ENCODE results near the gene JMJD8. TPM values are rescaled to one million over a fixed set of nuclear protein-coding genes. Genes with fewer than 3 reads are reported as not detected.

The JMJD8 gene
- total RNA-seq, 1 experiment from 2014 or later = 73.9 TPM

GRCh38 chr16:730666-731509 is 46.8 kb upstream of the JMJD8 start:
- intact Hi-C loops (cut with micrococcal nuclease; ENCODE audit: unreplicated experiment) (no loop called here), in situ Hi-C loops (cut with HindIII; ENCODE audit: low pct_unique_long_range_greater_than_20kb, low sequenced_read_pairs) (no loop called here)
- no peak overlapping the region for H3K4me3 ChIP-seq (ENCODE audit: low read depth in 2 of 2, low read length in 2 of 2)
- ATAC-seq (no peak), DNase-seq (ENCODE audit: low read depth, low spot score) (no peak)
- no TSS peak for BruUV-seq (replicated peaks)
- CTCF ChIA-PET = no interaction called here
- H3K27ac ChIP-seq (ENCODE audit: low read length) = no peak overlapping the region
- H3K36me3 ChIP-seq (ENCODE audit: control insufficient read depth, insufficient read depth, low read length) = no peaks in the 10 kb centered on the region
- TF ChIP-seq POLR2AphosphoS5 (IDR thresholded peaks at IDR 0.05; ENCODE audit: low read depth, low read length) = no peak; the same call in 1 of the 2 replicates
- no peak for TF ChIP-seq CTCF (IDR thresholded peaks at IDR 0.05)
- no peak for TF ChIP-seq SIN3A (IDR thresholded peaks at IDR 0.05; ENCODE audit: borderline replicate concordance, insufficient read depth, low read depth, low read length)
- TF ChIP-seq TCF7L2 (IDR thresholded peaks at IDR 0.05; ENCODE audit: low read depth, low read length) = no peak
- no peak for TF ChIP-seq REST (IDR thresholded peaks at IDR 0.05; ENCODE audit: insufficient read depth in 1 of 2, low read depth in 2 of 2, low read length in 1 of 2)
- peaks cover 8% of the 10 kb centered on the region for H3K4me1 ChIP-seq (ENCODE audit: control insufficient read depth, insufficient read depth, low read length)
- no peaks in the 10 kb centered on the region for H3K9me3 ChIP-seq (ENCODE audit: control insufficient read depth, insufficient read depth, low read depth, low read length)
- POLR2A ChIA-PET = no interaction called here
- no peaks in the 10 kb centered on the region for H3K27me3 ChIP-seq (ENCODE audit: control insufficient read depth, insufficient read depth, low read length)

GRCh38 chr16:729768-730665 is 45.9 kb upstream of the JMJD8 start:
- H3K9me3 ChIP-seq (ENCODE audit: control insufficient read depth, insufficient read depth, low read depth, low read length) = no peaks in the 10 kb centered on the region
- ATAC-seq (no peak), DNase-seq (ENCODE audit: low read depth, low spot score) (no peak)
- no peak overlapping the region for H3K27ac ChIP-seq (ENCODE audit: low read length)
- H3K4me1 ChIP-seq (ENCODE audit: control insufficient read depth, insufficient read depth, low read length) = peaks cover 10% of the 10 kb centered on the region
- H3K4me3 ChIP-seq (ENCODE audit: low read depth in 2 of 2, low read length in 2 of 2) = no peak overlapping the region
- CTCF ChIA-PET = no interaction called here
- TF ChIP-seq POLR2AphosphoS5 (IDR thresholded peaks at IDR 0.05; ENCODE audit: low read depth, low read length) (no peak), TCF7L2 (IDR thresholded peaks at IDR 0.05; ENCODE audit: low read depth, low read length) (no peak), REST (IDR thresholded peaks at IDR 0.05; ENCODE audit: insufficient read depth in 1 of 2, low read depth in 2 of 2, low read length in 1 of 2) (no peak), SIN3A (IDR thresholded peaks at IDR 0.05; ENCODE audit: borderline replicate concordance, insufficient read depth, low read depth, low read length) (no peak), CTCF (IDR thresholded peaks at IDR 0.05) (no peak)
- in situ Hi-C loops (cut with HindIII; ENCODE audit: low pct_unique_long_range_greater_than_20kb, low sequenced_read_pairs) (no loop called here), intact Hi-C loops (cut with micrococcal nuclease; ENCODE audit: unreplicated experiment) (no loop called here)
- H3K27me3 ChIP-seq (ENCODE audit: control insufficient read depth, insufficient read depth, low read length) = no peaks in the 10 kb centered on the region
- POLR2A ChIA-PET = no interaction called here
- no TSS peak for BruUV-seq (replicated peaks)
- H3K36me3 ChIP-seq (ENCODE audit: control insufficient read depth, insufficient read depth, low read length) = no peaks in the 10 kb centered on the region
